HepG2 (cell line): ENCODE data around the gene NYNRIN. TPM values are rescaled to one million over a fixed set of nuclear protein-coding genes. Genes with fewer than 3 reads are reported as not detected.

Experiments
- AKAP8 ChIP-seq: sonication (generic); formaldehyde crosslinking; IDR thresholded peaks from 2 replicates; pipeline ENCODE4 v1.5.1; 2020; ENCODE audit warnings: mild to moderate bottlenecking, missing genetic modification reagents
- DMAP1 ChIP-seq: IDR thresholded peaks from 2 replicates; pipeline ENCODE4 v1.6.1; 2016
- KDM2A ChIP-seq: sonication (generic); formaldehyde crosslinking; IDR thresholded peaks from 2 replicates; pipeline ENCODE4 v1.4.0; 2020; ENCODE audit warnings: low read depth, missing genetic modification reagents, borderline replicate concordance
- KLF12 ChIP-seq: sonication (generic); formaldehyde crosslinking; IDR thresholded peaks from 2 replicates; pipeline ENCODE4 v1.4.0; 2020; ENCODE audit warnings: missing genetic modification reagents, borderline replicate concordance
- MEIS1 ChIP-seq: sonication (generic); formaldehyde crosslinking; IDR thresholded peaks from 2 replicates; pipeline ENCODE4 v1.9.0; 2021; ENCODE audit warnings: mild to moderate bottlenecking, missing genetic modification reagents, moderate library complexity, borderline replicate concordance
- ZNF550 ChIP-seq: sonication (generic); formaldehyde crosslinking; IDR thresholded peaks from 2 replicates; pipeline ENCODE4 v1.4.0; 2020; ENCODE audit warnings: mild to moderate bottlenecking, missing genetic modification reagents, borderline replicate concordance
- polyA plus RNA-seq, 8 experiments: library from polyadenylated mRNA; depleted of rRNA in 3 of 8; stranded (reverse) in 7 of 8; unstranded in 1 of 8; fragments of >200 nt; fragmentation: Illumina TruSeq in 4 of 8; extraction: Trizol in 4 of 8; gene quantifications; 2 replicates each; pipeline versions ENCODE4 v1.2.1 to v1.2.3, GENCODE V29; 2011 to 2016; ENCODE audit warnings: low read depth in 4 of 8, missing spikeins in 1 of 8, mixed read lengths in 1 of 8; ENCODE audit not compliant: insufficient read depth in 1 of 8
- total RNA-seq, 5 experiments: library from RNA; depleted of rRNA; stranded (reverse); fragments of >200 nt; fragmentation: Illumina TruSeq; extraction: Trizol; gene quantifications; 2 replicates each; pipeline ENCODE4 v1.2.3, GENCODE V29; 2016; ENCODE audit warnings: low read depth in 1 of 5
- TF ChIP-seq, protein P1 (sequence below): fragments of 450-650 bp; IDR thresholded peaks from 2 replicates; pipeline ENCODE4 v1.6.1; 2017
- TF ChIP-seq, protein P2 (sequence below): sonication (generic); formaldehyde crosslinking; conservative IDR thresholded peaks from 2 replicates; pipeline ENCODE4 v1.4.0; 2020; ENCODE audit warnings: missing genetic modification reagents
- TF ChIP-seq, protein P3 (sequence below): sonication (generic); formaldehyde crosslinking; IDR thresholded peaks from 2 replicates; pipeline ENCODE4 v1.9.0; 2021; ENCODE audit warnings: missing genetic modification reagents, mild to moderate bottlenecking, borderline replicate concordance
- TF ChIP-seq, protein P4 (sequence below): sonication (generic); formaldehyde crosslinking; IDR thresholded peaks from 2 replicates; pipeline ENCODE4 v1.4.0; 2020; ENCODE audit warnings: mild to moderate bottlenecking, missing genetic modification reagents, borderline replicate concordance
- TF ChIP-seq, protein P5 (sequence below): sonication (generic); formaldehyde crosslinking; IDR thresholded peaks from 2 replicates; pipeline ENCODE4; 2020; ENCODE audit warnings: missing genetic modification reagents, mild to moderate bottlenecking, borderline replicate concordance
- TF ChIP-seq, protein P6 (sequence below): sonication (generic); formaldehyde crosslinking; IDR thresholded peaks from 2 replicates; pipeline ENCODE4 v1.4.0; 2020; ENCODE audit warnings: missing genetic modification reagents, borderline replicate concordance

NYNRIN gene
- total and polyA plus RNA-seq, 2 of the 13 experiments (the other 11 are each of a cell fraction or from before 2014, with no cell fraction given): 0.63 to 1.1 TPM

DNA sequence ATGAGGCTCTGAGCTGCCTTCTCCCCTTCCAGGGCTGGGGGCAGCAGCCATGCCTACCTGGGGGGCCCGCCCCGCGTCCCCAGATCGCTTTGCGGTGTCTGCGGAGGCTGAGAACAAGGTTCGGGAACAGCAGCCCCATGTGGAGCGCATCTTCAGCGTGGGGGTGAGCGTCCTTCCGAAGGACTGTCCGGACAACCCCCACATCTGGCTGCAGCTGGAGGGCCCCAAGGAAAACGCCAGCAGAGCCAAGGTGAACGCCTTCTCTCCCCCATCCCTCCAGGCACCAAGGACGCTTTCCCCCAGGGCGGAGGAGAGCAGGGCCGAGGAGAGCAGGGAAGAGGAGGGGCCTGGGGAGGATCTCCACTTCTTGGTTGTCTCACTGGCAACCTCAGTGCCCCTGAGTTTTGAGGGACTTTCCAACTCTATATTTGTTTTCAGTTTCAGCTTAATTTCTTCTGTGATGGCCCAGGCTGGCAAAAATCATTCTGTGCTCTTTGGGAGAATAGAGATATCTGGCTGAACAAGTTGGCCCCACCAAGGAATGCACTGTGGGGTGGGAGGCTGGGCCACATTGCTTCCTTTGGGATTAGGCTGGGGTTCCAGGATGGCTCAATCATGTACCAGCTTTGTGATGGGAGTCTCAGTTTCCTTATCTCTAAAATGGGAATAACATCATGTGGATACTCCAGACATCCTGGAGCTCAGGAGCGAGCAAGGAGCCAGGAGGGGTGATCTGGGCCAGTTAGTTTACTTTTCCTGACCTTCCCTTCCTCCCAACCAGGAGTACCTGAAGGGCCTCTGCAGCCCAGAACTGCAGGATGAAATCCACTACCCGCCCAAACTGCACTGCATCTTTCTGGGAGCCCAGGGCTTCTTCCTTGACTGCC, 32.1 kb downstream of the NYNRIN start (continued):
- peak; percentile 81; the same call in 1 of the 2 replicates for TF ChIP-seq AKAP8 (CRISPR knock-in tag)
- TF ChIP-seq, protein P1, sequence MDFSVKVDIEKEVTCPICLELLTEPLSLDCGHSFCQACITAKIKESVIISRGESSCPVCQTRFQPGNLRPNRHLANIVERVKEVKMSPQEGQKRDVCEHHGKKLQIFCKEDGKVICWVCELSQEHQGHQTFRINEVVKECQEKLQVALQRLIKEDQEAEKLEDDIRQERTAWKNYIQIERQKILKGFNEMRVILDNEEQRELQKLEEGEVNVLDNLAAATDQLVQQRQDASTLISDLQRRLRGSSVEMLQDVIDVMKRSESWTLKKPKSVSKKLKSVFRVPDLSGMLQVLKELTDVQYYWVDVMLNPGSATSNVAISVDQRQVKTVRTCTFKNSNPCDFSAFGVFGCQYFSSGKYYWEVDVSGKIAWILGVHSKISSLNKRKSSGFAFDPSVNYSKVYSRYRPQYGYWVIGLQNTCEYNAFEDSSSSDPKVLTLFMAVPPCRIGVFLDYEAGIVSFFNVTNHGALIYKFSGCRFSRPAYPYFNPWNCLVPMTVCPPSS: no peak
- TF ChIP-seq DMAP1 (CRISPR knock-in tag): 0 out of 2 replicates have a peak, but pooled peaks have one; percentile 28
- TF ChIP-seq, protein P2, sequence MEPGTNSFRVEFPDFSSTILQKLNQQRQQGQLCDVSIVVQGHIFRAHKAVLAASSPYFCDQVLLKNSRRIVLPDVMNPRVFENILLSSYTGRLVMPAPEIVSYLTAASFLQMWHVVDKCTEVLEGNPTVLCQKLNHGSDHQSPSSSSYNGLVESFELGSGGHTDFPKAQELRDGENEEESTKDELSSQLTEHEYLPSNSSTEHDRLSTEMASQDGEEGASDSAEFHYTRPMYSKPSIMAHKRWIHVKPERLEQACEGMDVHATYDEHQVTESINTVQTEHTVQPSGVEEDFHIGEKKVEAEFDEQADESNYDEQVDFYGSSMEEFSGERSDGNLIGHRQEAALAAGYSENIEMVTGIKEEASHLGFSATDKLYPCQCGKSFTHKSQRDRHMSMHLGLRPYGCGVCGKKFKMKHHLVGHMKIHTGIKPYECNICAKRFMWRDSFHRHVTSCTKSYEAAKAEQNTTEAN (CRISPR knock-in tag): no peak
- TF ChIP-seq KDM2A (CRISPR knock-in tag): peak; percentile 54; the same call in 1 of the 2 replicates
- TF ChIP-seq, protein P3, sequence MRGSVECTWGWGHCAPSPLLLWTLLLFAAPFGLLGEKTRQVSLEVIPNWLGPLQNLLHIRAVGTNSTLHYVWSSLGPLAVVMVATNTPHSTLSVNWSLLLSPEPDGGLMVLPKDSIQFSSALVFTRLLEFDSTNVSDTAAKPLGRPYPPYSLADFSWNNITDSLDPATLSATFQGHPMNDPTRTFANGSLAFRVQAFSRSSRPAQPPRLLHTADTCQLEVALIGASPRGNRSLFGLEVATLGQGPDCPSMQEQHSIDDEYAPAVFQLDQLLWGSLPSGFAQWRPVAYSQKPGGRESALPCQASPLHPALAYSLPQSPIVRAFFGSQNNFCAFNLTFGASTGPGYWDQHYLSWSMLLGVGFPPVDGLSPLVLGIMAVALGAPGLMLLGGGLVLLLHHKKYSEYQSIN (CRISPR knock-in tag): no peak
- TF ChIP-seq MEIS1: peak; percentile 72; the same call in 1 of the 2 replicates
- TF ChIP-seq, protein P4, sequence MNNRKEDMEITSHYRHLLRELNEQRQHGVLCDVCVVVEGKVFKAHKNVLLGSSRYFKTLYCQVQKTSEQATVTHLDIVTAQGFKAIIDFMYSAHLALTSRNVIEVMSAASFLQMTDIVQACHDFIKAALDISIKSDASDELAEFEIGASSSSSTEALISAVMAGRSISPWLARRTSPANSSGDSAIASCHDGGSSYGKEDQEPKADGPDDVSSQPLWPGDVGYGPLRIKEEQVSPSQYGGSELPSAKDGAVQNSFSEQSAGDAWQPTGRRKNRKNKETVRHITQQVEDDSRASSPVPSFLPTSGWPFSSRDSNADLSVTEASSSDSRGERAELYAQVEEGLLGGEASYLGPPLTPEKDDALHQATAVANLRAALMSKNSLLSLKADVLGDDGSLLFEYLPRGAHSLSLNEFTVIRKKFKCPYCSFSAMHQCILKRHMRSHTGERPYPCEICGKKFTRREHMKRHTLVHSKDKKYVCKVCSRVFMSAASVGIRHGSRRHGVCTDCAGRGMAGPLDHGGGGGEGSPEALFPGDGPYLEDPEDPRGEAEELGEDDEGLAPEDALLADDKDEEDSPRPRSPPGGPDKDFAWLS: 0 out of 2 replicates have a peak, but pooled peaks have one; percentile 86
- TF ChIP-seq, protein P5, sequence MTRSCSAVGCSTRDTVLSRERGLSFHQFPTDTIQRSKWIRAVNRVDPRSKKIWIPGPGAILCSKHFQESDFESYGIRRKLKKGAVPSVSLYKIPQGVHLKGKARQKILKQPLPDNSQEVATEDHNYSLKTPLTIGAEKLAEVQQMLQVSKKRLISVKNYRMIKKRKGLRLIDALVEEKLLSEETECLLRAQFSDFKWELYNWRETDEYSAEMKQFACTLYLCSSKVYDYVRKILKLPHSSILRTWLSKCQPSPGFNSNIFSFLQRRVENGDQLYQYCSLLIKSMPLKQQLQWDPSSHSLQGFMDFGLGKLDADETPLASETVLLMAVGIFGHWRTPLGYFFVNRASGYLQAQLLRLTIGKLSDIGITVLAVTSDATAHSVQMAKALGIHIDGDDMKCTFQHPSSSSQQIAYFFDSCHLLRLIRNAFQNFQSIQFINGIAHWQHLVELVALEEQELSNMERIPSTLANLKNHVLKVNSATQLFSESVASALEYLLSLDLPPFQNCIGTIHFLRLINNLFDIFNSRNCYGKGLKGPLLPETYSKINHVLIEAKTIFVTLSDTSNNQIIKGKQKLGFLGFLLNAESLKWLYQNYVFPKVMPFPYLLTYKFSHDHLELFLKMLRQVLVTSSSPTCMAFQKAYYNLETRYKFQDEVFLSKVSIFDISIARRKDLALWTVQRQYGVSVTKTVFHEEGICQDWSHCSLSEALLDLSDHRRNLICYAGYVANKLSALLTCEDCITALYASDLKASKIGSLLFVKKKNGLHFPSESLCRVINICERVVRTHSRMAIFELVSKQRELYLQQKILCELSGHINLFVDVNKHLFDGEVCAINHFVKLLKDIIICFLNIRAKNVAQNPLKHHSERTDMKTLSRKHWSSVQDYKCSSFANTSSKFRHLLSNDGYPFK: peak; percentile 76
- TF ChIP-seq ZNF550 (CRISPR knock-in tag): 0 out of 2 replicates have a peak, but pooled peaks have one; percentile 14
- TF ChIP-seq KLF12 (CRISPR knock-in tag): no peak
- TF ChIP-seq, protein P6, sequence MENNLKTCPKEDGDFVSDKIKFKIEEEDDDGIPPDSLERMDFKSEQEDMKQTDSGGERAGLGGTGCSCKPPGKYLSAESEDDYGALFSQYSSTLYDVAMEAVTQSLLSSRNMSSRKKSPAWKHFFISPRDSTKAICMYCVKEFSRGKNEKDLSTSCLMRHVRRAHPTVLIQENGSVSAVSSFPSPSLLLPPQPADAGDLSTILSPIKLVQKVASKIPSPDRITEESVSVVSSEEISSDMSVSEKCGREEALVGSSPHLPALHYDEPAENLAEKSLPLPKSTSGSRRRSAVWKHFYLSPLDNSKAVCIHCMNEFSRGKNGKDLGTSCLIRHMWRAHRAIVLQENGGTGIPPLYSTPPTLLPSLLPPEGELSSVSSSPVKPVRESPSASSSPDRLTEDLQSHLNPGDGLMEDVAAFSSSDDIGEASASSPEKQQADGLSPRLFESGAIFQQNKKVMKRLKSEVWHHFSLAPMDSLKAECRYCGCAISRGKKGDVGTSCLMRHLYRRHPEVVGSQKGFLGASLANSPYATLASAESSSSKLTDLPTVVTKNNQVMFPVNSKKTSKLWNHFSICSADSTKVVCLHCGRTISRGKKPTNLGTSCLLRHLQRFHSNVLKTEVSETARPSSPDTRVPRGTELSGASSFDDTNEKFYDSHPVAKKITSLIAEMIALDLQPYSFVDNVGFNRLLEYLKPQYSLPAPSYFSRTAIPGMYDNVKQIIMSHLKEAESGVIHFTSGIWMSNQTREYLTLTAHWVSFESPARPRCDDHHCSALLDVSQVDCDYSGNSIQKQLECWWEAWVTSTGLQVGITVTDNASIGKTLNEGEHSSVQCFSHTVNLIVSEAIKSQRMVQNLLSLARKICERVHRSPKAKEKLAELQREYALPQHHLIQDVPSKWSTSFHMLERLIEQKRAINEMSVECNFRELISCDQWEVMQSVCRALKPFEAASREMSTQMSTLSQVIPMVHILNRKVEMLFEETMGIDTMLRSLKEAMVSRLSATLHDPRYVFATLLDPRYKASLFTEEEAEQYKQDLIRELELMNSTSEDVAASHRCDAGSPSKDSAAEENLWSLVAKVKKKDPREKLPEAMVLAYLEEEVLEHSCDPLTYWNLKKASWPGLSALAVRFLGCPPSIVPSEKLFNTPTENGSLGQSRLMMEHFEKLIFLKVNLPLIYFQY (CRISPR knock-in tag): no peak
